Fibroblast of pulmonary artery (primary cell): ENCODE data around the gene TMEM94.
"Not testable (repeated sequence)": the region's sequence is repeated elsewhere in the genome, so short reads cannot be mapped to it uniquely, and the experiment has no call there.

Experiments used
- DNase-seq: peaks from one replicate; pipeline ENCODE4 v3.0.0-alpha.2; 2010; ENCODE audit warnings: low read depth
- H3K4me3 ChIP-seq: replicated peaks from 2 replicates; pipeline ENCODE4 v1.5.1; 2011; ENCODE audit warnings: low read depth, mild to moderate bottlenecking, control low read depth, low read length, moderate library complexity
- TF ChIP-seq, protein P1 (sequence below): IDR thresholded peaks from 2 replicates; pipeline ENCODE4 v1.5.1; 2011; ENCODE audit warnings: mild to moderate bottlenecking, control low read depth, low read length, inconsistent platforms; ENCODE audit errors: missing control alignments

TMEM94 gene

GRCh38 chr17:75433218-75433783 is 23.1 kb upstream of the TMEM94 start:
- DNase-seq, result no peak
- TF ChIP-seq, protein P1, sequence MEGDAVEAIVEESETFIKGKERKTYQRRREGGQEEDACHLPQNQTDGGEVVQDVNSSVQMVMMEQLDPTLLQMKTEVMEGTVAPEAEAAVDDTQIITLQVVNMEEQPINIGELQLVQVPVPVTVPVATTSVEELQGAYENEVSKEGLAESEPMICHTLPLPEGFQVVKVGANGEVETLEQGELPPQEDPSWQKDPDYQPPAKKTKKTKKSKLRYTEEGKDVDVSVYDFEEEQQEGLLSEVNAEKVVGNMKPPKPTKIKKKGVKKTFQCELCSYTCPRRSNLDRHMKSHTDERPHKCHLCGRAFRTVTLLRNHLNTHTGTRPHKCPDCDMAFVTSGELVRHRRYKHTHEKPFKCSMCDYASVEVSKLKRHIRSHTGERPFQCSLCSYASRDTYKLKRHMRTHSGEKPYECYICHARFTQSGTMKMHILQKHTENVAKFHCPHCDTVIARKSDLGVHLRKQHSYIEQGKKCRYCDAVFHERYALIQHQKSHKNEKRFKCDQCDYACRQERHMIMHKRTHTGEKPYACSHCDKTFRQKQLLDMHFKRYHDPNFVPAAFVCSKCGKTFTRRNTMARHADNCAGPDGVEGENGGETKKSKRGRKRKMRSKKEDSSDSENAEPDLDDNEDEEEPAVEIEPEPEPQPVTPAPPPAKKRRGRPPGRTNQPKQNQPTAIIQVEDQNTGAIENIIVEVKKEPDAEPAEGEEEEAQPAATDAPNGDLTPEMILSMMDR, result no peak
- H3K4me3 ChIP-seq, result no peak overlapping the region

- H3K4me3 ChIP-seq, DNase-seq: not testable (repeated sequence)
These were observed 22.0 kb upstream of the TMEM94 start for GRCh38 chr17:75434433-75434832.

- not testable (repeated sequence) for H3K4me3 ChIP-seq, DNase-seq
These were observed 19.0 kb upstream of the TMEM94 start for GRCh38 chr17:75437404-75437803.

GRCh38 chr17:75439287-75439686 is 17.1 kb upstream of the TMEM94 start:
- H3K4me3 ChIP-seq, result no peak overlapping the region
- TF ChIP-seq, protein P1, result no peak
- DNase-seq, result no peak

GRCh38 chr17:75440738-75441448 is 15.5 kb upstream of the TMEM94 start:
- peak; percentile 76 for DNase-seq
- TF ChIP-seq, protein P1, result no peak
- H3K4me3 ChIP-seq, result no peak overlapping the region

GRCh38 chr17:75442168-75443103 is 14.0 kb upstream of the TMEM94 start:
- TF ChIP-seq, protein P1, result no peak
- DNase-seq, result peak; percentile 28
- H3K4me3 ChIP-seq, result no peak overlapping the region

DNA sequence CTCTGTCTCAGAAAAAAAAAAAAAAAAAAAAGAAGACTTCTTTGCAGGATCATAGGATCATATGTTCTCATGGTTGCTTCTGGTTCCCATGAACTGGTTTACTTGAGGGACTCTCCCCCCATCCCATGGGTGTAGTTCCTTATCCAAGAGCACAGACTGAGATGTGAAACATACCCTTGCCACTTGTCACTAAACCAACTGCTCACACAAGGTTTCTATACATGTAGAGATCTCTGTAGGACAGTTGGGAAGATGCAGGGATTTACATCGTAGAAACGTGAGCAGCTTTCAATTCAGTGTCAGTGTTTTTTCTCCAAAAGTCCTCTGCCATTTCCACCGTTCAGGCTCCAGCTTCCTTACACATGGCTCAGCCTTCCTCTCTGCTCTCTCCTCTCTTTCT is 11.1 kb upstream of the TMEM94 start:
- no peak overlapping the region for H3K4me3 ChIP-seq
- TF ChIP-seq, protein P1, result no peak
- no peak for DNase-seq

DNA sequence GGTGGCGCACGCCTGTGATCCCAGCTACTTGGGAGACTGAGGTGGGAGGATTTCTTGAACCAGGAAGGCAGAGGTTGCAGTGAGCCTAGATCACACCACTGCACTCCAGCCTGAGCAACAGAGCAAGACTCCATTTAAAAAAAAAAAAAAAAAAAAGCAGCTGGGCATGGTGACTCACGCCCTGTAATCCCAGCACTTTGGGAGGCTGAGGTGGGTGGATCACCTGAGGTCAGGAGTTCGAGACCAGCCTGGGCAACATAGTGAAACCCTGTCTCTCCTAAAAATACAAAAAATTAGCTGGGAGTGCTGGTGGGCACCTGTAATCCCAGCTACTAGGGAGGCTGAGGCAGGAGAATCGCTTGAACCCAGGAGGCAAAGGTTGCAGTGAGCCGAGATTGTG is 10.5 kb upstream of the TMEM94 start:
- H3K4me3 ChIP-seq, result not testable (repeated sequence)

More for the DNA sequence above, 10.5 kb upstream of the TMEM94 start:
- not testable (repeated sequence) for DNase-seq
